BJ (cell line): ENCODE data around the gene SAMD10. TPM values are rescaled to one million over a fixed set of nuclear protein-coding genes. Genes with fewer than 3 reads are reported as not detected.

ENCODE experiments used
- CTCF ChIA-PET: fragments of 350-600 bp; formaldehyde crosslinking; extraction: SDS; loops from one replicate; lab custom pipeline; 2021; ENCODE audit warnings: antibody characterized with exemption, inconsistent platforms; lab: Yijun Ruan, JAX
- POLR2A ChIA-PET: fragments of 300-600 bp; sonication (Branson Sonifier 250); formaldehyde crosslinking; extraction: SDS; loops from one replicate; lab custom pipeline; 2021; ENCODE audit warnings: antibody characterized with exemption; lab: Charles Lee
- DNase-seq: peaks from one replicate; pipeline ENCODE4 v3.0.0-alpha.2; 2011; ENCODE audit warnings: low read depth
- H3K27me3 ChIP-seq: 2 replicates; pipeline ENCODE4 v1.6.0; 2011; ENCODE audit warnings: low read length; ENCODE audit not compliant: control insufficient read depth, insufficient read depth
- H3K36me3 ChIP-seq: 2 replicates; pipeline ENCODE4 v1.5.1; 2011; ENCODE audit warnings: low read length; ENCODE audit not compliant: control insufficient read depth, insufficient read depth
- H3K4me3 ChIP-seq: 2 replicates; pipeline ENCODE4 v1.5.1; 2011; ENCODE audit warnings: low read depth, mild to moderate bottlenecking, control low read depth, low read length
- polyA plus RNA-seq: library from polyadenylated mRNA; depleted of rRNA; stranded (reverse); fragments of >200 nt; gene quantifications from 2 replicates; pipeline ENCODE4 v1.2.3, GENCODE V29; 2011
- TF ChIP-seq, protein P1 (sequence below): IDR thresholded peaks from 2 replicates; pipeline ENCODE4 v1.5.1; 2011; ENCODE audit warnings: low read depth, mild to moderate bottlenecking, control low read depth, inconsistent platforms, low read length, moderate library complexity; ENCODE audit not compliant: insufficient read depth

Gene SAMD10
- polyA plus RNA-seq, 1 experiment = 1.4 TPM

DNA sequence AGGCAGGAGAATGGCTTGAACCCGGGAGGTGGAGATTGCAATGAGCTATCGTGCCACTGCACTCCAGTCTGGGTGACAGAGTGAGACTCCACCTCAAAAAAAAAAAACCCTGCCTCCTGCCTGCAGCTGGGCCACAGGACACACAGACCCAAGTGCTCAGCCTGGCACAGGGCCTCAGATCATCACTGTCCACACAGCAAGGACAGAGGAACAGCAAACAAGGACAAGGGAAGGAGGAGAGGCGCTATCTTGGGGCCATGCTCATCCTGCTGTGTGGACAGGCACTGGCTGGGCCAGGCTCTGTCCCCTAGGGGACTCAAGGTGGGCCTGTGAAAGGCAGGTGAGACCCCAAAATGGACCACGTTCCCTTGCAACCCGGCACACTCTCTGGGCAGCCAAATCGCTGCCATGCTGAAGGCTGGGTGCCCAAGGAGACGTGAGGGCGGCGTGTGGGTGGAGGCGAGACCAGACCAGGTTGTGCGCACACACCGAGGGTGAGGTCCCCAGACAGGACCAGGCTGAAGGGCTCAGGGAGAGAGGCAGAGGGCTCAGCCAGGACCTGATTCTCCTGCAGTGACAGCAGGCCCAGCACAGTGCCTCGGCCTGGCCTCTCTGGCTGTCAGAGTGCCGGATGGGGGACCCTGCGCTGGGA, 32.3 kb downstream of the SAMD10 start:
- Histone ChIP-seq H3K4me3 (no peak overlapping the region), H3K36me3 (peaks cover 37% of the 10 kb centered on the region), H3K27me3 (no peaks in the 10 kb centered on the region)
- TF ChIP-seq, protein P1, sequence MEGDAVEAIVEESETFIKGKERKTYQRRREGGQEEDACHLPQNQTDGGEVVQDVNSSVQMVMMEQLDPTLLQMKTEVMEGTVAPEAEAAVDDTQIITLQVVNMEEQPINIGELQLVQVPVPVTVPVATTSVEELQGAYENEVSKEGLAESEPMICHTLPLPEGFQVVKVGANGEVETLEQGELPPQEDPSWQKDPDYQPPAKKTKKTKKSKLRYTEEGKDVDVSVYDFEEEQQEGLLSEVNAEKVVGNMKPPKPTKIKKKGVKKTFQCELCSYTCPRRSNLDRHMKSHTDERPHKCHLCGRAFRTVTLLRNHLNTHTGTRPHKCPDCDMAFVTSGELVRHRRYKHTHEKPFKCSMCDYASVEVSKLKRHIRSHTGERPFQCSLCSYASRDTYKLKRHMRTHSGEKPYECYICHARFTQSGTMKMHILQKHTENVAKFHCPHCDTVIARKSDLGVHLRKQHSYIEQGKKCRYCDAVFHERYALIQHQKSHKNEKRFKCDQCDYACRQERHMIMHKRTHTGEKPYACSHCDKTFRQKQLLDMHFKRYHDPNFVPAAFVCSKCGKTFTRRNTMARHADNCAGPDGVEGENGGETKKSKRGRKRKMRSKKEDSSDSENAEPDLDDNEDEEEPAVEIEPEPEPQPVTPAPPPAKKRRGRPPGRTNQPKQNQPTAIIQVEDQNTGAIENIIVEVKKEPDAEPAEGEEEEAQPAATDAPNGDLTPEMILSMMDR = no peak
- no peak for DNase-seq
- ChIA-PET POLR2A (no interaction called here), CTCF (no interaction called here)

DNA sequence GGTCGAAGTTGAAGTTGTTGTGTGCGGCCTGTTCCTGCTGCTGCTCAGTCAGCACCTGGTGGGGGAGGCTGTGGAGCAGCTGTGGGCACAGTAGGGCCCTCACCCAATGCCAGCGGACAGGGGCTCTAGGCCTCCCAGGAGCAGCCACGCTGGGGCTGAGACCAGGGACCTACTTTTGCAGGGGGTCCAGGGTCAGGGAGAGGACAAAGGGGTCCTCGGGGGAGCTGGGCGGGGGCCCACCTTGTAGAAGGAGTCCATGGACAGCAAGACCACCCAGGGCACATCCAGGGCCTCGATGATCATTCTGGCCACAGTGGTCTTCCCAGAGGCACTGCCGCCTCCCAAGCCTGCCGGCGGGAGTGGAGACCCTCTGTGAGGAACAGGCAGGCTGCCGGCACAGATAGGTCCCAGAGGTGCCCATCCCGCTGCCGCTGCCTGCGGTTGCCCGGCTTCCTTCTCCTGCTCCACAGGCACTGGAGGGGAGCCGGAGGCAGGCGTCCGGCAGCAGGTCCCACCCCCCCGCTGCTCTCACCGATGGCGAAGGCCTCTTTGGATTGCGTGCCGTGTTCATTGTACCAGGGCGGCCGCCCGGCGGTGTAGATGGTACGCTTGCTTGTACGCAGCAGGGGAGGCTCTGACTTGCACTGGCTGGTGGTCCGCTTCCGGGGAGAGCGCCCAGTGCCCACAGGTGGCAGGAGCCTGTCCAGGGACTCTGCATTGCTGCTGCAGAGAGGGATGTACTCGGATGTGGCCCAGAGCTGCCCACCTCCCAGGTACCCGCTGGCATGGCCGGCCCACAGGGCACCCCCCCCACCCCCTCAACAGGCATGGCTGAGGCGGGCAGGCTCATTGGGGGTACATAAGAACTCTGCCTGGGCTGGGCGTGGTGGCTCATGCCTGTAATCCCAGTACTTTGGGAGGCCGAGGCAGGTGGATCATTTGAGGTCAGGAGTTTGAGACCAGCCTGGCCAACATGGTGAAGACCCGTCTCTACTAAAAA, 33.2 kb downstream of the SAMD10 start:
- peaks cover 38% of the 10 kb centered on the region for H3K36me3 ChIP-seq

DNA sequence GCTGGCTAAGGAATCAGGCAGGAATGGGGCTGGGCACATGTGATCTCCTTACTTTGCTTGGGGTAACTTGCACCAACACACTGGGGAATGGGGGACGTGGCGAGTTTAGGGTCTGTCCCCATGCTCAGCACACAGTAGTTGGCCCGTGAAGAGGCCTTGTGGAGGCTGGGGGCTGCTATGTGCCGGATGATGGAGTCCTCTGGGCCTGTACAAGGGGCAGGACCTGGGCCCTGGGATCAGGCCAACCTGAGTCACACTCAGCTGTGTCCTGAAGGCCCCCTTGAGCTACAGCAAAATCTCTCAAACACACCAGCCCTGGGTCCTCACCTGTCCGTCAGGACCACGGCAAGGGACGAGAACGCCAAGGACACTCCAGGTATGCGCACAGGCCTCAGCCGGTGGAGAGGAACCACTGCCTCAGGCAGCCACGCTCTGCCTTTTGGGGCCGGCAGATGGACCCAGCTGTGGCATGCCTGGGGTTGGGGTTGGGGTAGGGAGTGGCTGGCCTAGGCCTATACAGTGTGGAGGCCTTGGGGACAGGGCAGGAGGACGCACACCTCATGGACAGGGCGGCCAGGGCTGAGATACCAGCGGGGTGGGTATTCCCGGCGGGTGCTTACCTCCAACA, 34.3 kb downstream of the SAMD10 start:
- DNase-seq = no peak
- H3K36me3 ChIP-seq = peaks cover 46% of the 10 kb centered on the region
- TF ChIP-seq, protein P1 = no peak
- ChIA-PET CTCF (interaction anchor here (1.0 to 1.5 kb wide), 2 partner anchors 29 to 382 kb away, joined by 3 to 5 read pairs; no protein-coding TSS in a partner anchor), POLR2A (no interaction called here)
- H3K4me3 ChIP-seq = no peak overlapping the region
- no peaks in the 10 kb centered on the region for H3K27me3 ChIP-seq

More for the DNA sequence above, 33.2 kb downstream of the SAMD10 start:
- no peak for DNase-seq
- ChIA-PET CTCF (interaction anchor here (1.0 to 1.5 kb wide), 2 partner anchors 28 to 383 kb away, joined by 3 to 5 read pairs; no protein-coding TSS in a partner anchor), POLR2A (no interaction called here)
- Histone ChIP-seq H3K27me3 (no peaks in the 10 kb centered on the region), H3K4me3 (no peak overlapping the region)
- TF ChIP-seq, protein P1 = no peak

DNA sequence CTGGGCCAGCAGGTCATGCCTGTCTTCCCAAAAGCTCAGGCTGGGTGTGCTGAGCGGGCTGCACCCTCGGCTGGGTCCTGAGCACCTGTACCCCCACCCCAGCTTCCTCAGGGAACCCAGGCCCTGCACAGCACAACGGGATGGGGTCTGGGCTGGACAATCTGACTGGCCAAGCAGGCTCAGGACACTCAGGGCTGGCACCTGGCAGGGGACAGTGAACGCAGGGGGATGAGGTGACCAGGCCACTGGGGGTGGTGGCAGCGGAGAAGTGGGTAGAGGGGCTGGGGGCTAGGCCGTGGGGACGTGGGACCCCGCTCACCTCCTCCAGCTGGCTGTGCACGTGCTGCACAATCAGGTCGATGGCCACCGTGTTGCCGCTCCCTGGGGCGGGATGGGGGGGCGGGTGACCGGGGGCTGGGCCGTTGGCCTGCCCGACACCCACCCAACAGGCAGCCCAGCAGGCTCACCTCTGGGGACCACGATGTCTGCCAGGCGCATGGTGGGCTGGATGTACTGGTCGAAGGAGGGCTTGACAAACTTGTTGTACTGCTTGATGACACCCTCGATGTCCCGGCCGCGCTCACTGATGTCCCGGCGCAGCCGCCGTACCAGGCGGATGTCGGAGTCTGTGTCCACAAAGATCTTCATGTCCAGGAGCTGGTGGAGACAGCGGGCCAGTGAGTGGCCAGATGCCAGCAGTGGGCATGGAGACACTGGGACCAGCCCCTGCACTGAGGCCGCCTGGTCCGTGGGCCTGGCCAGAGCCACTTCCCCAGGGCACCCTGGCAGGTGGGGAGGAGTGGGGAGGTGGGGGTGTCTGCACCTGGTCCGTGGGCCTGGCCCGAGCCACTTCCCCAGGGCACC, 35.1 kb downstream of the SAMD10 start:
- POLR2A ChIA-PET = no interaction called here

More for the DNA sequence above, 35.1 kb downstream of the SAMD10 start:
- CTCF ChIA-PET = no interaction called here
- no peak overlapping the region for H3K4me3 ChIP-seq
- TF ChIP-seq, protein P1 = no peak
- no peaks in the 10 kb centered on the region for H3K27me3 ChIP-seq
- no peak for DNase-seq
- H3K36me3 ChIP-seq = peaks cover 48% of the 10 kb centered on the region
